NCI-H2171 treated with DMSO at 0.1 percent for 48 hours (cell line): Measurements from ENCODE around the gene INTS7.
"Not testable (repeated sequence)": the region's sequence is repeated elsewhere in the genome, so short reads cannot be mapped to it uniquely, and the experiment has no call there.

Experiments used
- DNase-seq: peaks from one replicate; lab custom pipeline; 2025; lab: John Stamatoyannopoulos, UW

The INTS7 gene

DNA sequence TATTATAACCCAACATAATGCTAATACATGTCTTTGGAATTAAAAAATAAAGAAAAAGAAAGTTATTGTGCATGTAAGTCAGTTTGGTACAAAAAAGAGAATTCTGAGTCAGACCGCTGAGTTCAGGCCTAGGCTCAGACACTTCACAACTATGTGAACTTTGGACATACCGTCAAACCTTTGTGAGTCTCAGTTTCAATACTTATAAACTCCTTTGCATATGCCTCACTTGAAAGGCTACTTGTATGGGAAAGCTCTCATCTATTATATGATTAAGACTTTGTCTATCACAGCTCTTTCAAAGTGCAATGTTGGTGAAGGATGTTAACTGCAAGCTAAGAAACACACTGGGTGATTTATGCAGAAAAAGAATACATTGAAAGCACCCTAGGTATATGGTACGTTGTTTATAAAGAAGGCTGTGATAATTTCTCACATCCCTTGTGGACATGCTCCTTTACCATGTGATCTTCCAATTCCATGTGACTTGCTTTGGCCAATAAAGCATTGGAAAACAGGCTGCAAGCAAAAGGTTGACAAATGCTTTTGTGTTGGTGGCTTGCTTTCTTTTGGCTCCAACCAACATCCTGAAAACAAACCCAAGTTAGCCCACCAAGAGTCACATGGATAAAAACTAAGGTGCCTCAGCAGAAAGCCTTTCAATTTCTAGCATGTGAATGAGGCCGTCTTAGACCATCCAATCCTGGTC is 49.6 kb downstream of the INTS7 start:
- DNase-seq = no peak

DNA sequence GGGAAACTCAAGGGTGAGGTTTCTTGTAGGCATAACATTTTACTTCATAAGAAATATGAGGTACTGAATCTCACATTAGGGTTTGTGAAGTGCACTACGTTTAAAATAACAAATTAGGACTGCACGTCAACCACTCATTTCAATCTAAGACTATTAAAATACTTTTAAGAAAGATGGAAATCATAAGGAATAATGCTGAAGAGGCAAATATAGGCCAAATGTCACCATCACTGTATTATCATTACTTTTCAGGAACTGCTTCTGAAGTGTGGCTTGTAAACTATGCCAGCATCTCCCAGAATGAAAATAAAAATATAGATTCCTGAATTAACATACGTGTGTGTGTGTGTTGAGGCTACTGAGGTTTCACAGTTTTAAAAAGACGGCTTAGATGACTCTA is 56.8 kb downstream of the INTS7 start:
- DNase-seq = no peak

DNA sequence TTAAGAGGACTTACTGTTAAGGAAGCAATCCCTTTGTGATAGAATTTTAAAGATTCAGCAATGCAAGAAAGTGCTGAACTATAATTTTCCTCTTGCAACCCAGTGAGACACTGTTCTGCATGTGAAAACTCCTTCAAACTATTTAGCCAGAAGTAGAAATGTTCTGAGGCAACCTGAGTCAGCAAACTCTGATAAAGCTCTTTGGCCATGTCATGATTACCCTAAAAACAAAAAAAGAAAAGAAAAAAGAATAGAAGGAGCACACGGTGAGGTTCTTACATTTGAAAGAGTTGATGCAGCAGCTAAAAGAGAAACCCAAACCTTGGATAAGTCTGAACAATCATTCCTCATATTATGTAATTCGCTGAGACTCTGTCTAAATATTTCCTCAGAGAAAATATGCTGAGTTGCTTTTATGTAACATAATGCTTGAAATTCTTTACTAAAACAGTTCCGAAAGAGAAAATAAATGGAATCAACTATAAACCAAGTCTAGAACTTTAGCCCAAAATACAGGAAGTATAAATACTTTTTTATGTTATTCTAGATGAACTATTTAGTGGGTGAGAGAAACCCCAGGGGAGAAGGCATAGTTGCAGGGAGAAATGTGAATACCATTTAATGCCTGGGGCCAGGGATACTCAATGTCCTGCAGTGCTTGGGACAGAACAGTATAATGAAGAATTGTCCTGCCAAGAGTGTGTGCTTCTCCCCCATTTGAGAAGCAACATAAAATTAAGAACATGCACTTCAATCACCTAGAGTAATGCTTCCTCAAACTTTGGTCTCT is 60.0 kb downstream of the INTS7 start:
- no peak for DNase-seq

GRCh38 chr1:211973541-211973940 is 61.8 kb downstream of the INTS7 start:
- DNase-seq = no peak

DNA sequence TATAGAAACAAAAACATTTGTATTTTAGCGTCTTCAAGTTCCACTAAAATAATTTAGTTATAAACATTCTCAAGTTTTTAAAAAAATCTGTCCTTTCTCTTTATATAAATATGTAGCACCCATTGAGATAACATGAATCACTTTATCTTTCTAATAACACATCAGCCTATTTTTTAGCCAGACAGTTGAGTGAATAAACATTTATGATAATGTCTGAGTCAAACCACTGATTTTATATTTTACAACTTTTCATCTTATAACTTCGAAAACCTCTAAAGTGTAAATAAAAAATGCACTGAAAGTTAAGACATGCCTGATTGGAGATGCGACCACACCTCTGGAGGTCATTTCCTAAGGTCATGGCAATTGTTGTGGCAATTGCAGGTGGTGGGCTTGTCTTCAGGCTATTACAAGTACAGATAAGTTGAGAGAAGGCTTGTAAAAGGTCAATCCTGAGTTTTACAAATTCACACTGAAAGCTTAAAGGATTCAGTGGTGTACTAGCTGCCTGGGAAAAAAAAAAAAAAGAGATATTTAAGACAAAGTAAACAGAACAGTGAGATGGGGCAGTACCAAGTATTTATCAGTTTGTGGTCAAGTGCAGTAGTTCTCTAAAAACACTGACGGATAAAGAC is 67.0 kb downstream of the INTS7 start:
- DNase-seq = no peak

GRCh38 chr1:211967704-211968103 is 67.7 kb downstream of the INTS7 start:
- DNase-seq = no peak

- no peak for DNase-seq
These were observed 70.1 kb downstream of the INTS7 start for GRCh38 chr1:211965108-211965805.

DNA sequence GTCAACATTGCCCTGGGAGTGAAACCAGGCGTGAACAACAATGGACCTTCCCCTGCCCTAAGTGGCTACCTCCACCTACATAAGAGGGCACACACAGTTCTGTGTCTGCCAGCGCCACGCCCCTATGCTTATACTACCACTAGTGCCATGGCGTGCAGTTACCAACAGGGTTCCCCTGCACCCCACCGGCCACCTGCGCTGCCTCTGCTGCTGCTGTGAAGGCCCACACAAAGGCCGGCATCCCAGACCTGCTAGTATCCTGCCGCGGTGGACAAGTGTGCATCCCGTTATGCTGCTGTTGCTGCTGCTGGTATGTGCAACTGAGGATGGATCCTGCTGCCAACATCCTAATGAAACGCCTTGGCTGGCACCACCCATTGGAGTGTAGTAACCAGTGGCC is 75.7 kb downstream of the INTS7 start:
- DNase-seq = no peak

DNA sequence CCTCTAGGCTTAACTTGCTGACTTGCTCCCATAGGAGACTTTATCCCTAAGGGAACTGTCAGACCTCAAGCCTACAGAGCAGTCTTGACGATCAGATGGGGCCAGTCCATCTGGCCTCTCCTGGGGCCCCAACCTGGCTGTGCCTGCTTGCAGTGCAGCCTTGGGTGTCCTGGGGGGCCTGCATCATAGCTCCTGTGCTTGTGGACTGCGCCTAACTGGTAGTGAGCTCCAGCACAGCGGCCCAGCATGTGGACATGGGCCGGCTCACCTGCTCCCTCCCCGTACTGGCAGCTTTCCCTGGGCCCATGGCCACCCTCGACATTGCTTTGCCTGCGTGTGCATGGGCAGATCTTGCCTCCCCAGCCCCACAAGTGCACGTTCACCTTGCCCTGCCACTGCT is 76.1 kb downstream of the INTS7 start:
- DNase-seq = no peak

DNA sequence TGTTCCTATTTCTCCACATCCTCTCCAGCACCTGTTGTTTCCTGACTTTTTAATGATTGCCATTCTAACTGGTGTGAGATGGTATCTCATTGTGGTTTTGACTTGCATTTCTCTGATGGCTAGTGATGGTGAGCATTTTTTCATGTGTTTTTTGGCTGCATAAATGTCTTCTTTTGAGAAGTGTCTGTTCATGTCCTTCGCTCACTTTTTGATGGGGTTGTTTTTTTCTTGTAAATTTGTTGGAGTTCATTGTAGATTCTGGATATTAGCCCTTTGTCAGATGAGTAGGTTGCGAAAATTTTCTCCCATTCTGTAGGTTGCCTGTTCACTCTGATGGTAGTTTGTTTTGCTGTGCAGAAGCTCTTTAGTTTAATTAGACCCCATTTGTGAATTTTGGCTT is 81.3 kb downstream of the INTS7 start:
- not testable (repeated sequence) for DNase-seq

DNA sequence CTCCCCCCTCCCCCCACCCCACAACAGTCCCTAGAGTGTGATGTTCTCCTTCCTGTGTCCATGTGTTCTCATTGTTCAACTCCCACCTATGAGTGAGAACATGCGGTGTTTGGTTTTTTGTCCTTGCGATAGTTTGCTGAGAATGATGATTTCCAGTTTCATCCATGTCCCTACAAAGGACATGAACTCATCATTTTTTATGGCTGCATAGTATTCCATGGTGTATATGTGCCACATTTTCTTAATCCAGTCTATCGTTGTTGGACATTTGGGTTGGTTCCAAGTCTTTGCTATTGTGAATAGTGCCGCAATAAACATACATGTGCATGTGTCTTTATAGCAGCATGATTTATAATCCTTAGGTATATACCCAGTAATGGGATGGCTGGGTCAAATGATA is 81.8 kb downstream of the INTS7 start:
- not testable (repeated sequence) for DNase-seq

- DNase-seq = no peak
These were observed 83.1 kb downstream of the INTS7 start for GRCh38 chr1:211952299-211952698.

DNA sequence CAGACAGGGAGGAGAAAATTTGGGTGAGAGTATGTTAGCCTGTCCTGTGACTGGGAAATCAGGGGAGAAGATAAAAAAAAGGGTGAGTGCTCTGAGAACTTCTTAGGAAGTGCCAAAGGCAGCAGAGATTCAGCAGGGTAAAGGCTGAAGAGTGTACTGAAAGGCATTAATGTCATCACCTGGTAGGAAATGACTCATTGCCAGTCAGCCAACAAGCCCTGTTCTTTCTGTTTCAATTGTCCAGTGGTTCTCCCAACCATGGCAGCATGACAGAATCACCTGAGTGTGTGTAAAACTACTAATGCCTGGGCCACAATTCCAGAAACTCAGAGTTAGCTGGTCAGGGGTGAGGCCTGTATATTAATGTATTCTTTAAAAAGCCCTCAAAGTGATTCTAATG is 83.5 kb downstream of the INTS7 start:
- no peak for DNase-seq

- no peak for DNase-seq
These were observed 87.0 kb downstream of the INTS7 start for GRCh38 chr1:211948377-211948776.

DNA sequence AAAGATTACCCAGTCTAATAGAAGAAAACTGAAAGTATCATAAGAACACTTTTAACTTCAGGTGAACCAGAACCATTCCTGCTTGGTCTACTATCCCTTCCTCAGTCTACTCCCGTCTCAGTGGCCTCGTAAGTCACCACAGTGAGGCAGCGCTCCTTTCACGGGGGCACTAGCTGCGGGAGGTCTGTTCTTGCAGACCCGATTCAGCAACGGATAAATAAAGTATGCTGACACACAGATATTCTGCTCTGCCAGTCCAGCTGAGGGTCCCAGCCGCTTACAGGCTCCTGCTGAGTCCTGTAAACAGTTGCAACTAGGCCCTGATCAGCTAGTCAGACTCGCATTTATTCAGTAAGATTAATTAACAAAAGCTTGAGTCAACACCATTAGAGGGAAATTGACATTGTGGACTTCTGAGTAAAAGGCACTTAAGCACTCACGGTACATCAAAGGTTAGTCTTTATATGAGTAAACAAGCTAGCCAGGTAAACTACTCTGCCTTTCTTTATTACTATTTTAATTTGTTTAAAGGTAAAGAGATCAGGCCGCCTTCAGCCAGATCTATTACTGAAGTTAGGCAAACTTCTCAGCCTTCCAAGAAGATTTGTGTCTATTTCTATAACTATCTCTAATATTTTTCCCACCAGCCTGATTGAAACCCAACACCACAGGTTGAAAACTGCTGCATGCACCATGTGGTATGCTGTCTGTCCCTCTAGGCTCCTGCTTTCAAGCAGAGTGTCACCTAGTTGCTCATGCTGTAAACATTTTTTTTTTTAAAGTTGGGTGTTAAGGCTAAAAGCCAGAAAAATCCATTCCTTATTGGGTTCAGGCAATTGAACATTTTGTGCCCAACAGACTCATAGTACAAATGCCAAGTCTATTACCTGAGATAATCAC is 87.7 kb downstream of the INTS7 start:
- DNase-seq = peak; percentile 57

DNA sequence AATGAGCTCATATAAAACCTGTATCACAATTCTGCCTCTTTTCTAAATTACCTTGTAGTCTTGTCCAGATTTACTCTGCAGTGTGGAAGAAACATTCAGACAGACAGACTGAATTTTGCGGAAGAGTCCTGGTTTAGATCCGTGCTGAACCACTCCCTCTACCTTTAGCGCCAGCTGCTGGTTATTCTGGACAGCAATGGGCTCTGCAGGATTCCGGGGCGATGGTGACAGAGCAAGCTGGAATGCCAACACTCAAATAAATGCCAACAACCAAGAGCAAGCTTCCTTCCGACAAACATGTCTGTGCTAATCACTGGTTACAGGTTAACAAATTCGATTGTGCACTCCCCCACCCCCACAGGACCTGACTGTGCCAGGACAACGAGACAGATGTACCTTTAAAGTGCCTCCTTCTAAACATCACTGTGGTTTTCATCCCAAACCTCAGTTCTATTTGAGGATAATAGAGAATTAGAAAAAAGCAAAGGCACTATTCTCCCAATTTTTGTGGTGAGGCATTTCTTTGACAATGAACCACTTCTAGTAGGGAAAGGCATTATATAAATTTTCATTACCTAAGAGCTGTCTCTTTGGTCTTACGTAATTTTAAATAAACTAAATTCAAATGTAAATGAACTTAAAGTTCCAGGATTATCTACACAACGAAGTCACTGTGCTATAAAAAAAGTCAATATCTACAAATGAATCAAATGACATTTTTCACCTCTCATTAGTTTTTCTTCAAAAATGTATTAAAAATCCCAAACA is 90.4 kb downstream of the INTS7 start:
- DNase-seq = no peak

DNA sequence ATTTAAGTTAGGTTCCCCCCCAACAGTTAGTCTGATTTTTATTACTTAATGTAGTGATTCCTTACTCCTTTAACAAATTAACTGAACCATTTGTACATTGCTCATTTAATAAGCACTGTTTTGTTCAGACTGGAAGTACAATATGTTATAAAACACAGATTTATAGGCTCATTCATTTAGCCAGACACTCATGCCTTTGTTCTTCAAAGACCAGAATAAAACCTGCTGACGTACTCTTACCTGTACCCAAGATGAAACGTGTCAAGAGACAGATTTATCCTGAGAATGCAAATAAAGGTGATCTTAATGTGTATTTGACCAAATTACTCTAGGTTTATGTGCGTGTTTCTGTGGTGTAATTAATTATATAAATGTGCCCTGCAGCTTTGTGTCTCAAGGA is 92.8 kb downstream of the INTS7 start:
- no peak for DNase-seq

DNA sequence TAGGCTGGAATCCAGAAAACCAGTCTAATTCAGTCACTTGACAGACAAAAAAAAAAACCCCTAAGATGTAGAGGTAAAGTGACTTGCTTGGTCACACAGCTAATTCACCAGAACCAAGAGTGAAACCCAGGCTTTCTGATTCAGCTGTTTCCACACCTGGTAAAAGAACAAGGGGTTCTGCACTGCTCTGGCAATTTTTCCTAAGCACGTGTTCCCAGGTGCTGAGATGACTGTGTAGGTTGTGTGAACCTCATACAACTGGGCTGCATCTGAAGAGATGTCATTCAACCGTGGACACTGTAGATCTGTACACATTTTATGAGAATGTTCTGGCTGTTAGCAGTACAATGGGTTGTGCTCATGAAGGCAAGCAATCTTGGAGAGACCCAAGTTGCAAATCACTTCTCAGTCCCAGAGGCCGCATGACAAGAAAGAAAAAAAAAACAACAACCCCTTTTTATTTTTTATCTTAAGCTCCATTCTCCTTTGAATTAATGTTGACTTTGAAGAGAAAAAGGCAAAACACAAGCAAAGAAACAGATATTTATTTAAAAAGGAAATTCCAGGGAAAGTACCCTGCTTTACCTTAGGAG is 95.4 kb downstream of the INTS7 start:
- no peak for DNase-seq

- DNase-seq = no peak
These were observed 96.8 kb downstream of the INTS7 start for GRCh38 chr1:211938561-211938997.

- DNase-seq = not testable (repeated sequence)
These were observed 97.9 kb downstream of the INTS7 start for GRCh38 chr1:211937422-211937821.
